HEK293 (cell line): ENCODE measurements around the gene APOL2.

Experiments
- CTCF ChIA-PET: fragments of 350-600 bp; formaldehyde crosslinking; extraction: SDS; loops from one replicate; lab custom pipeline; 2021; ENCODE audit warnings: antibody characterized with exemption; lab: Yijun Ruan, JAX
- POLR2A ChIA-PET: fragments of 300-600 bp; formaldehyde crosslinking; extraction: SDS; loops from one replicate; lab custom pipeline; 2020; ENCODE audit warnings: antibody characterized with exemption, inconsistent platforms; lab: Yijun Ruan, JAX
- H3K27ac ChIP-seq: fragments of 200-500 bp; sonication (Bioruptor generic); 2 replicates; pipeline ENCODE4 v1.5.1; 2014; ENCODE audit warnings: low read depth, low read length, control low read depth, inconsistent platforms; ENCODE audit errors: extremely low read depth
- H3K36me3 ChIP-seq, 2 experiments: fragments of 200-500 bp in 1 of 2; sonication (Bioruptor generic) in 1 of 2; 1 replicate in 1 of 2; 2 replicates in 1 of 2; pipeline ENCODE4 v1.5.1; 2014 to 2017; ENCODE audit warnings: inconsistent platforms in 2 of 2, low read length in 2 of 2; ENCODE audit not compliant: control insufficient read depth in 2 of 2, insufficient read depth in 1 of 2
- H3K4me1 ChIP-seq: fragments of 200-500 bp; sonication (Bioruptor generic); 2 replicates; pipeline ENCODE4 v1.5.1; 2014; ENCODE audit warnings: mild to moderate bottlenecking, low read length, inconsistent platforms; ENCODE audit not compliant: control insufficient read depth, insufficient read depth
- H3K4me3 ChIP-seq: 2 replicates; pipeline ENCODE4 v1.5.1; 2011; ENCODE audit warnings: low read depth, mild to moderate bottlenecking, control low read depth, low read length, moderate library complexity
- H3K9me3 ChIP-seq: fragments of 200-500 bp; sonication (Bioruptor generic); 2 replicates; pipeline ENCODE4 v1.5.1; 2014; ENCODE audit warnings: low read depth, low read length, inconsistent platforms; ENCODE audit not compliant: control insufficient read depth, insufficient read depth
- KLF8 ChIP-seq: fragments of 450-650 bp; formaldehyde crosslinking; IDR thresholded peaks from 2 replicates; pipeline ENCODE4 v1.5.1; 2016; ENCODE audit warnings: missing biosample characterization, missing genetic modification characterization
- KLF9 ChIP-seq: fragments of 450-650 bp; formaldehyde crosslinking; IDR thresholded peaks from 2 replicates; pipeline ENCODE4 v1.5.1; 2016; ENCODE audit warnings: missing biosample characterization, missing genetic modification characterization, low read depth
- OSR2 ChIP-seq: fragments of 450-650 bp; formaldehyde crosslinking; IDR thresholded peaks from 2 replicates; pipeline ENCODE4 v1.5.1; 2016; ENCODE audit warnings: missing biosample characterization, missing genetic modification characterization
- PRDM1 ChIP-seq: fragments of 450-650 bp; formaldehyde crosslinking; IDR thresholded peaks from 2 replicates; pipeline ENCODE4; 2016; ENCODE audit warnings: missing biosample characterization, missing genetic modification characterization
- REPIN1 ChIP-seq: fragments of 450-650 bp; formaldehyde crosslinking; IDR thresholded peaks from 2 replicates; pipeline ENCODE4 v1.5.1; 2017; ENCODE audit warnings: missing biosample characterization, missing genetic modification characterization, low read depth
- WT1 ChIP-seq: fragments of 450-650 bp; formaldehyde crosslinking; IDR thresholded peaks from 2 replicates; pipeline ENCODE4 v1.5.1; 2016; ENCODE audit warnings: missing biosample characterization, missing genetic modification characterization
- YY2 ChIP-seq: fragments of 450-650 bp; formaldehyde crosslinking; IDR thresholded peaks from 2 replicates; pipeline ENCODE4 v1.5.1; 2016; ENCODE audit warnings: missing biosample characterization, missing genetic modification characterization
- ZNF112 ChIP-seq: fragments of 450-650 bp; formaldehyde crosslinking; IDR thresholded peaks from 2 replicates; pipeline ENCODE4 v1.5.0; 2017; ENCODE audit warnings: missing biosample characterization, missing genetic modification characterization
- ZNF2 ChIP-seq: fragments of 450-650 bp; formaldehyde crosslinking; IDR thresholded peaks from 2 replicates; pipeline ENCODE4 v1.5.1; 2016; ENCODE audit warnings: missing biosample characterization, missing genetic modification characterization
- ZNF202 ChIP-seq: fragments of 450-650 bp; formaldehyde crosslinking; IDR thresholded peaks from 2 replicates; pipeline ENCODE4 v1.5.1; 2016; ENCODE audit warnings: missing biosample characterization, missing genetic modification characterization, borderline replicate concordance
- ZNF223 ChIP-seq: fragments of 450-650 bp; formaldehyde crosslinking; IDR thresholded peaks from 2 replicates; pipeline ENCODE4 v1.5.1; 2016; ENCODE audit warnings: missing biosample characterization, missing genetic modification characterization
- ZNF341 ChIP-seq: fragments of 450-650 bp; formaldehyde crosslinking; IDR thresholded peaks from 2 replicates; pipeline ENCODE4; 2016; ENCODE audit warnings: low read depth, missing biosample characterization, missing genetic modification characterization
- ZNF433 ChIP-seq: fragments of 450-650 bp; formaldehyde crosslinking; IDR thresholded peaks from 2 replicates; pipeline ENCODE4 v1.5.1; 2016; ENCODE audit warnings: missing biosample characterization, missing genetic modification characterization, low read depth
- ZNF473 ChIP-seq: fragments of 450-650 bp; formaldehyde crosslinking; IDR thresholded peaks from 2 replicates; pipeline ENCODE4 v1.5.1; 2017; ENCODE audit warnings: missing biosample characterization, missing genetic modification characterization
- ZNF623 ChIP-seq: fragments of 450-650 bp; formaldehyde crosslinking; IDR thresholded peaks from 2 replicates; pipeline ENCODE4 v1.5.1; 2016; ENCODE audit warnings: missing biosample characterization, missing genetic modification characterization
- ZNF624 ChIP-seq: fragments of 450-650 bp; formaldehyde crosslinking; IDR thresholded peaks from 2 replicates; pipeline ENCODE4 v1.5.1; 2017; ENCODE audit warnings: missing biosample characterization, missing genetic modification characterization
- ZNF76 ChIP-seq: fragments of 450-650 bp; formaldehyde crosslinking; IDR thresholded peaks from 2 replicates; pipeline ENCODE4; 2016; ENCODE audit warnings: low read depth, missing biosample characterization, missing genetic modification characterization, borderline replicate concordance
- ZNF792 ChIP-seq: fragments of 450-650 bp; formaldehyde crosslinking; IDR thresholded peaks from 2 replicates; pipeline ENCODE4 v1.5.1; 2016; ENCODE audit warnings: missing biosample characterization, missing genetic modification characterization
- ZSCAN16 ChIP-seq: fragments of 450-650 bp; formaldehyde crosslinking; IDR thresholded peaks from 2 replicates; pipeline ENCODE4 v1.5.1; 2016; ENCODE audit warnings: missing biosample characterization, missing genetic modification characterization
- ZSCAN23 ChIP-seq: fragments of 450-650 bp; formaldehyde crosslinking; IDR thresholded peaks from 2 replicates; pipeline ENCODE4 v1.5.1; 2016; ENCODE audit warnings: missing biosample characterization, missing genetic modification characterization
- TF ChIP-seq, protein P1 (sequence below): fragments of 450-650 bp; formaldehyde crosslinking; IDR thresholded peaks from 2 replicates; pipeline ENCODE4 v1.5.1; 2016; ENCODE audit warnings: missing biosample characterization, missing genetic modification characterization
- TF ChIP-seq, protein P2 (sequence below): fragments of 450-650 bp; IDR thresholded peaks from 2 replicates; pipeline ENCODE4 v1.5.1; 2018; ENCODE audit warnings: missing biosample characterization, mild to moderate bottlenecking, missing genetic modification characterization
- TF ChIP-seq, protein P3 (sequence below): fragments of 450-650 bp; formaldehyde crosslinking; IDR thresholded peaks from 2 replicates; pipeline ENCODE4 v1.5.1; 2016; ENCODE audit warnings: missing biosample characterization, missing genetic modification characterization
- TF ChIP-seq, protein P4 (sequence below): fragments of 450-650 bp; formaldehyde crosslinking; IDR thresholded peaks from 2 replicates; pipeline ENCODE4; 2016; ENCODE audit warnings: missing biosample characterization, missing genetic modification characterization
- TF ChIP-seq, protein P5 (sequence below): fragments of 450-650 bp; formaldehyde crosslinking; IDR thresholded peaks from 2 replicates; pipeline ENCODE4 v1.5.1; 2017; ENCODE audit warnings: missing biosample characterization, mild to moderate bottlenecking, missing genetic modification characterization, moderate library complexity

The APOL2 gene

DNA sequence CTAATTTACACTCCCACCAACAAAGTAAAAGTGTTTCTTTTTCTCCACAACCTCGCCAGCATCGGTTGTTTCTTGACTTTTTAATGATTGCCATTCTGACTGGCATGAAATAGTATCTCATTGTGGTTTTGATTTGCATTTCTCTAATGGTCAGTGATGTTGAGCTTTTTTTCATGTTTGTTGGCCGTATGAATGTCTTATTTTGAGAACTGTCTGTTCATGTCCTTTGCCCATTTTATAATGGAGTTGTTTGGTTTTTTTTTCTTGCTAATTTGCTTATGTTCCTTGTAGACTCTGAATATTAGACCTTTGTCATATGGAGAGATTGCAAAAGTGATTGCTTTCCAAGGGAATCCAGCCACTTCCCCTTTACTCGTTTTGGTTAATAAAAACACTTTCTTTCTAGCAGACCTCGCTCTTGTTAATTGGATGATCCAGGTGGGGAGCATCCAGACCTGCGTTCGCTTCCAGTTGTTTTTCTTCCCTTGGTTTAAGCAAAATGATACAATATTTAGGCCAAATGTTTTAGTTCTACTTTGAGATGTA is 20.6 kb downstream of the APOL2 start:
- POLR2A ChIA-PET, result no interaction called here
- Histone ChIP-seq H3K36me3 (no peaks in the 10 kb centered on the region), H3K27ac (no peak overlapping the region), H3K9me3 (no peaks in the 10 kb centered on the region), H3K4me3 (no peak overlapping the region), H3K4me1 (no peaks in the 10 kb centered on the region)
- TF ChIP-seq, protein P1, sequence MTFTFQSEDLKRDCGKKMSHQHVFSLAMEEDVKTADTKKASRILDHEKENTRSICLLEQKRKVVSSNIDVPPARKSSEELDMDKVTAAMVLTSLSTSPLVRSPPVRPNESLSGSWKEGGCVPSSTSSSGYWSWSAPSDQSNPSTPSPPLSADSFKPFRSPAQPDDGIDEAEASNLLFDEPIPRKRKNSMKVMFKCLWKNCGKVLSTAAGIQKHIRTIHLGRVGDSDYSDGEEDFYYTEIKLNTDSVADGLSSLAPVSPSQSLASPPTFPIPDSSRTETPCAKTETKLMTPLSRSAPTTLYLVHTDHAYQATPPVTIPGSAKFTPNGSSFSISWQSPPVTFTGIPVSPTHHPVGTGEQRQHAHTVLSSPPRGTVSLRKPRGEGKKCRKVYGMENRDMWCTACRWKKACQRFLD (tag by site-specific recombination), result no peak
- TF ChIP-seq ZNF112 (tag by site-specific recombination) (no peak), KLF8 (tag by site-specific recombination) (no peak), ZNF202 (tag by site-specific recombination) (no peak), ZNF624 (no peak), PRDM1 (tag by site-specific recombination) (no peak), KLF9 (tag by site-specific recombination) (no peak), ZSCAN16 (tag by site-specific recombination) (no peak)
- TF ChIP-seq, protein P2, sequence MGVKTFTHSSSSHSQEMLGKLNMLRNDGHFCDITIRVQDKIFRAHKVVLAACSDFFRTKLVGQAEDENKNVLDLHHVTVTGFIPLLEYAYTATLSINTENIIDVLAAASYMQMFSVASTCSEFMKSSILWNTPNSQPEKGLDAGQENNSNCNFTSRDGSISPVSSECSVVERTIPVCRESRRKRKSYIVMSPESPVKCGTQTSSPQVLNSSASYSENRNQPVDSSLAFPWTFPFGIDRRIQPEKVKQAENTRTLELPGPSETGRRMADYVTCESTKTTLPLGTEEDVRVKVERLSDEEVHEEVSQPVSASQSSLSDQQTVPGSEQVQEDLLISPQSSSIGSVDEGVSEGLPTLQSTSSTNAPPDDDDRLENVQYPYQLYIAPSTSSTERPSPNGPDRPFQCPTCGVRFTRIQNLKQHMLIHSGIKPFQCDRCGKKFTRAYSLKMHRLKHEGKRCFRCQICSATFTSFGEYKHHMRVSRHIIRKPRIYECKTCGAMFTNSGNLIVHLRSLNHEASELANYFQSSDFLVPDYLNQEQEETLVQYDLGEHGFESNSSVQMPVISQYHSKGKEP (tag by site-specific recombination), result no peak
- TF ChIP-seq, protein P3, sequence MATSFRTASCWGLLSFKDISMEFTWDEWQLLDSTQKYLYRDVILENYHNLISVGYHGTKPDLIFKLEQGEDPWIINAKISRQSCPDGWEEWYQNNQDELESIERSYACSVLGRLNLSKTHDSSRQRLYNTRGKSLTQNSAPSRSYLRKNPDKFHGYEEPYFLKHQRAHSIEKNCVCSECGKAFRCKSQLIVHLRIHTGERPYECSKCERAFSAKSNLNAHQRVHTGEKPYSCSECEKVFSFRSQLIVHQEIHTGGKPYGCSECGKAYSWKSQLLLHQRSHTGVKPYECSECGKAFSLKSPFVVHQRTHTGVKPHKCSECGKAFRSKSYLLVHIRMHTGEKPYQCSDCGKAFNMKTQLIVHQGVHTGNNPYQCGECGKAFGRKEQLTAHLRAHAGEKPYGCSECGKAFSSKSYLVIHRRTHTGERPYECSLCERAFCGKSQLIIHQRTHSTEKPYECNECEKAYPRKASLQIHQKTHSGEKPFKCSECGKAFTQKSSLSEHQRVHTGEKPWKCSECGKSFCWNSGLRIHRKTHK (tag by site-specific recombination), result no peak
- CTCF ChIA-PET, result interaction anchor here (0.7 to 1.6 kb wide), 7 partner anchors 12 to 78 kb away, joined by 3 to 8 read pairs (median 4); partner anchors contain the start of gene APOL2

DNA sequence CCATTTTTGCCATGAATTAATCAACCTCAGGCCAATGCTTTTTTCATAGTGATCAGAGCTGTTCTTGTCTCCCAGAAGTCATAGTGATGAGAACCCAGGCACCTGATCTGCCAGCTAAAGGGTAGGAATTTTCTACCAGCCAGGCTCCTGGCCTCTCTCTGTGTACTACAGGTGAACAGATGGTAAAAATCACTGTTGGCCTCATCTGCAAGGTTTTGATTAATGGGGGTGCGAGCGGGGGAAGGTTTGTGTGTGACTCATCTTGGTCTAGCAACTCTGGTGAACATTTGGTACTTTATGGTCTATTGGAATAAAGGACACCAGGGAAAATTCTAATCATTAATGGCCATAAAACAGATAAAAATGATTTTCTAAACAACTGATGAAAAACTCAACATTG is 23.3 kb downstream of the APOL2 start:
- ChIA-PET POLR2A (interaction anchor here (1.3 kb wide), 1 partner anchor 24 kb away, joined by 3 read pairs; the partner anchor contains the start of gene APOL2), CTCF (interaction anchor here (0.7 to 2.2 kb wide), 4 partner anchors 9 to 271 kb away, joined by 3 to 7 read pairs (median 6); no protein-coding TSS in a partner anchor)
- Histone ChIP-seq H3K9me3 (no peaks in the 10 kb centered on the region), H3K4me1 (no peaks in the 10 kb centered on the region), H3K4me3 (no peak overlapping the region), H3K27ac (no peak overlapping the region), H3K36me3 (no peaks in the 10 kb centered on the region)
- no peak for TF ChIP-seq ZNF76
- TF ChIP-seq ZNF223 (tag by site-specific recombination), result no peak
- no peak for TF ChIP-seq YY2
- TF ChIP-seq ZNF473 (tag by site-specific recombination), result no peak
- TF ChIP-seq ZNF433, result no peak
- TF ChIP-seq REPIN1, result no peak
- no peak for TF ChIP-seq OSR2 (tag by site-specific recombination)
- no peak for TF ChIP-seq ZNF341 (tag by site-specific recombination)
- TF ChIP-seq ZNF792, result no peak
- TF ChIP-seq ZNF2, result no peak
- TF ChIP-seq ZSCAN23, result no peak
- no peak for TF ChIP-seq ZNF623 (tag by site-specific recombination)
- TF ChIP-seq WT1 (tag by site-specific recombination), result no peak
- TF ChIP-seq, protein P4, sequence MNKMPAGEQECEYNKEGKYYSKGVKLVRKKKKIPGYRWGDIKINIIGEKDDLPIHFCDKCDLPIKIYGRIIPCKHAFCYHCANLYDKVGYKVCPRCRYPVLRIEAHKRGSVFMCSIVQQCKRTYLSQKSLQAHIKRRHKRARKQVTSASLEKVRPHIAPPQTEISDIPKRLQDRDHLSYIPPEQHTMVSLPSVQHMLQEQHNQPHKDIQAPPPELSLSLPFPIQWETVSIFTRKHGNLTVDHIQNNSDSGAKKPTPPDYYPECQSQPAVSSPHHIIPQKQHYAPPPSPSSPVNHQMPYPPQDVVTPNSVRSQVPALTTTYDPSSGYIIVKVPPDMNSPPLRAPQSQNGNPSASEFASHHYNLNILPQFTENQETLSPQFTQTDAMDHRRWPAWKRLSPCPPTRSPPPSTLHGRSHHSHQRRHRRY, result no peak
- TF ChIP-seq, protein P5, sequence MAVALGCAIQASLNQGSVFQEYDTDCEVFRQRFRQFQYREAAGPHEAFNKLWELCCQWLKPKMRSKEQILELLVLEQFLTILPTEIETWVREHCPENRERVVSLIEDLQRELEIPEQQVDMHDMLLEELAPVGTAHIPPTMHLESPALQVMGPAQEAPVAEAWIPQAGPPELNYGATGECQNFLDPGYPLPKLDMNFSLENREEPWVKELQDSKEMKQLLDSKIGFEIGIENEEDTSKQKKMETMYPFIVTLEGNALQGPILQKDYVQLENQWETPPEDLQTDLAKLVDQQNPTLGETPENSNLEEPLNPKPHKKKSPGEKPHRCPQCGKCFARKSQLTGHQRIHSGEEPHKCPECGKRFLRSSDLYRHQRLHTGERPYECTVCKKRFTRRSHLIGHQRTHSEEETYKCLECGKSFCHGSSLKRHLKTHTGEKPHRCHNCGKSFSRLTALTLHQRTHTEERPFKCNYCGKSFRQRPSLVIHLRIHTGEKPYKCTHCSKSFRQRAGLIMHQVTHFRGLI (tag by site-specific recombination), result no peak
